ENCODE measurements around the gene GPS2.

GRCh38 chr17:7329374-7329996 lies 14.3 kb upstream of the GPS2 start:
- TF ChIP-seq CTCF (tag by site-specific recombination; IDR thresholded peaks at IDR 0.05) (no peak), ZNF362 (tag by site-specific recombination; IDR thresholded peaks at IDR 0.05) (no peak), ZNF274 (IDR thresholded peaks at IDR 0.05; ENCODE audit: low read length) (no peak), ZNF274 (tag by site-specific recombination; IDR thresholded peaks at IDR 0.05; ENCODE audit: borderline replicate concordance) (no peak), PRDM6 (tag by site-specific recombination; IDR thresholded peaks at IDR 0.05) (no peak), ZNF600 (tag by site-specific recombination; IDR thresholded peaks at IDR 0.05) (peak; percentile 95), REST (tag by site-specific recombination; IDR thresholded peaks at IDR 0.05) (no peak)

Data from HEK293 (cell line).